ENCODE results near the gene STMN3.

STMN3 gene

GRCh38 chr20:63693733-63694583, 40.7 kb upstream of the STMN3 start:
- no peak for TF ChIP-seq REST (IDR thresholded peaks at IDR 0.05; ENCODE audit: insufficient replicate concordance, low read depth)
- TF ChIP-seq SPI1 (IDR thresholded peaks at IDR 0.05; ENCODE audit: borderline replicate concordance, low read depth), result no peak
- TF ChIP-seq CTCF (IDR thresholded peaks at IDR 0.05; ENCODE audit: insufficient read depth, low read length), result no peak
- TF ChIP-seq POLR2AphosphoS5 (IDR thresholded peaks at IDR 0.05; ENCODE audit: low read depth), result no peak; the same call in 1 of the 2 replicates
- TF ChIP-seq GABPA (IDR thresholded peaks at IDR 0.05; ENCODE audit: low read depth), result no peak
- H3K4me3 ChIP-seq (replicated peaks; ENCODE audit: insufficient read depth, low read length), result no peak overlapping the region
- no peaks in the 10 kb centered on the region for H3K27me3 ChIP-seq (ENCODE audit: insufficient read depth, poor library complexity, severe bottlenecking)
- DNase-seq (ENCODE audit: low read depth in 1 of 2, low spot score in 1 of 2), result no peak
- H3K27ac ChIP-seq (replicated peaks), result no peak overlapping the region

- H3K27ac ChIP-seq (replicated peaks), result no peak overlapping the region
- TF ChIP-seq GABPA (IDR thresholded peaks at IDR 0.05; ENCODE audit: low read depth) (no peak), SPI1 (IDR thresholded peaks at IDR 0.05; ENCODE audit: borderline replicate concordance, low read depth) (no peak), CTCF (IDR thresholded peaks at IDR 0.05; ENCODE audit: insufficient read depth, low read length) (no peak), REST (IDR thresholded peaks at IDR 0.05; ENCODE audit: insufficient replicate concordance, low read depth) (no peak), POLR2AphosphoS5 (IDR thresholded peaks at IDR 0.05; ENCODE audit: low read depth) (no peak)
- no peaks in the 10 kb centered on the region for H3K27me3 ChIP-seq (ENCODE audit: insufficient read depth, poor library complexity, severe bottlenecking)
- no peak overlapping the region for H3K4me3 ChIP-seq (replicated peaks; ENCODE audit: insufficient read depth, low read length)
- DNase-seq (ENCODE audit: low read depth in 1 of 2, low spot score in 1 of 2), result no peak
Measured at GRCh38 chr20:63693083-63693732, 40.0 kb upstream of the STMN3 start.

- Histone ChIP-seq H3K27ac (replicated peaks) (no peak overlapping the region), H3K4me3 (replicated peaks; ENCODE audit: insufficient read depth, low read length) (no peak overlapping the region), H3K27me3 (ENCODE audit: insufficient read depth, poor library complexity, severe bottlenecking) (no peaks in the 10 kb centered on the region)
- no peak for TF ChIP-seq CTCF (IDR thresholded peaks at IDR 0.05; ENCODE audit: insufficient read depth, low read length)
- TF ChIP-seq SPI1 (IDR thresholded peaks at IDR 0.05; ENCODE audit: borderline replicate concordance, low read depth), result no peak
- TF ChIP-seq POLR2AphosphoS5 (IDR thresholded peaks at IDR 0.05; ENCODE audit: low read depth), result no peak
- TF ChIP-seq GABPA (IDR thresholded peaks at IDR 0.05; ENCODE audit: low read depth), result no peak
- TF ChIP-seq REST (IDR thresholded peaks at IDR 0.05; ENCODE audit: insufficient replicate concordance, low read depth), result no peak
- DNase-seq (ENCODE audit: low read depth in 1 of 2, low spot score in 1 of 2), result no peak
Measured at GRCh38 chr20:63692436-63693082, 39.3 kb upstream of the STMN3 start.
